T-helper 2 cell treated with Interferon-gamma antibody and Interleukin-4, amounts not matched to agents 100 ng/mL and 5 ng/mL, for 36 hours (primary cell): ENCODE measurements around the gene IQSEC3. TPM values are rescaled to one million over a fixed set of nuclear protein-coding genes. Genes with fewer than 3 reads are reported as not detected.
"Not testable (repeated sequence)": the region's sequence is repeated elsewhere in the genome, so short reads cannot be mapped to it uniquely, and the experiment has no call there.

ENCODE experiments used
- intact Hi-C: fragments of 100-400 bp; cut with micrococcal nuclease; formaldehyde crosslinking; loops from one replicate; pipeline ENCODE4 v1.15.1; 2023
- total RNA-seq: library from RNA; stranded (reverse); gene quantifications from 2 replicates; pipeline ENCODE4 v1.2.3, GENCODE V29; 2022

The IQSEC3 gene
- total RNA-seq, 1 donor from 2014 or later, result 0.11 TPM

GRCh38 chr12:52902-53734 lies 13.4 kb upstream of the IQSEC3 start:
- intact Hi-C loops, result not testable (repeated sequence)

- intact Hi-C loops, result no loop called here
These were observed 12.5 kb upstream of the IQSEC3 start for GRCh38 chr12:53735-54730.

DNA sequence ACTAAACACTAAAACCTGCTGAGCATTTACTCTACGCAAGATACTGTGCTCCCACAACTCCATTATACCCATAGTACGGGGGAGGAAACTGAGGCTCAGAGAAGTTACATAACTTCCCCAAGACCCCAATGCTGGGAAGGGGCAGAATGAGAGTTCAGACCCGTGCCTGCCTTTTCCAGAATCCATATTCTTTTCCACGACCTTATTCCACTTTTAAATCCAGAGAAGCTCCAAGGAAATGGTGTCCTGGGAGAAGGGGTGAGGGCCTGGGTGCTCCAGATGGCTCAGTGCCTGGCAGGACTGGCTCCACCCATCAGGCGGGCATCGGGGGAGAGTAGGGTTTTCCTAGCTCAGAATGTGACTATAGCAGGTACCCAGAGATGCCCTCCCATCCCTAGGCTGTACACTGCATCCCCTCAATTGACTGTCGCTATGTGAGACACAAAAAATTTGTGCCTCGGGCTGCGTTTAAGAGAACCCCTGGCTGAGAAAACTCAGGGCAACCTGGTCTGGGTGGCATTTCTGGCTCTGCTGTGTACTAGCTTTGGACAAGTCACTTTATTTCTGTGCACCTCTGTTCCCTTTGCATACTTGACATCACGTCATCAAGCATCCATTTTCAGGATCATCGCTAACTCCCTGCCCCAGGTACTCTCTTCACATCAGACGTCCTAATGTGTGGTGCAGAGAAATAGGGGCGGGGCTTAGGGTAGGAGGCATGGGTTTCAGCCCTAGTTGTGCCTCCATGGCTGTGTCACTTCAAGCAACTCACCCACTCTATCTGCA lies 11.6 kb upstream of the IQSEC3 start:
- intact Hi-C loops, result no loop called here

GRCh38 chr12:56683-57346 lies 9.8 kb upstream of the IQSEC3 start:
- intact Hi-C loops, result no loop called here

GRCh38 chr12:57539-57938 lies 9.0 kb upstream of the IQSEC3 start:
- intact Hi-C loops, result no loop called here

- intact Hi-C loops, result no loop called here
These were observed 7.7 kb upstream of the IQSEC3 start for GRCh38 chr12:58832-59231.

- intact Hi-C loops, result not testable (repeated sequence)
These were observed 4.7 kb upstream of the IQSEC3 start for GRCh38 chr12:61845-62244.

DNA sequence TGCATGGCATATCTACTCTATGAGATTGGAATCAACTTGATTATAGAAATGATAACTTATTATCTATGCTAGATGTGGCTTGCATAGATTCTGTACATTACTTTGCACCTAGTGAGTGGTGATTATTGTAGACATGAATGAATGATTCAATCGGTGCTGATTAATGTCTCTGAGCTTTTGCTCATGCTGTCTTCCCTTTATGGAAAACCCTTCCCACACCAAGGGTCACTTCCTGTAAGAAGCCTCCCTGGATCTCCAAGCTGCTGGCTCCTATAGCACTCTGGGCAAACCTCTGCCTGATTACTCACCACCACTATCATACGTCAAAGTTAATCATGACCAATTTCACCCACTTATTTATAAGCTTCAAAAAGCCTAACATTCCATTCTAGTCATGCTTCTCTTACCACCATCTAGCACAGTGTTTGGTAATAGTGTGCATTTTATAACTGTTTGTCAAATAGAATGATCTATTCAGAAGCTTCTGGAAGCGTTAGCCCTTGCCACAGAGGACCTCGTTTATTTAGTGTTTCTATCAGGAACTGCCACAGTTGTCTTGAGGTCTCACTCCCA lies 990 bp upstream of the IQSEC3 start:
- intact Hi-C loops, result not testable (repeated sequence)

DNA sequence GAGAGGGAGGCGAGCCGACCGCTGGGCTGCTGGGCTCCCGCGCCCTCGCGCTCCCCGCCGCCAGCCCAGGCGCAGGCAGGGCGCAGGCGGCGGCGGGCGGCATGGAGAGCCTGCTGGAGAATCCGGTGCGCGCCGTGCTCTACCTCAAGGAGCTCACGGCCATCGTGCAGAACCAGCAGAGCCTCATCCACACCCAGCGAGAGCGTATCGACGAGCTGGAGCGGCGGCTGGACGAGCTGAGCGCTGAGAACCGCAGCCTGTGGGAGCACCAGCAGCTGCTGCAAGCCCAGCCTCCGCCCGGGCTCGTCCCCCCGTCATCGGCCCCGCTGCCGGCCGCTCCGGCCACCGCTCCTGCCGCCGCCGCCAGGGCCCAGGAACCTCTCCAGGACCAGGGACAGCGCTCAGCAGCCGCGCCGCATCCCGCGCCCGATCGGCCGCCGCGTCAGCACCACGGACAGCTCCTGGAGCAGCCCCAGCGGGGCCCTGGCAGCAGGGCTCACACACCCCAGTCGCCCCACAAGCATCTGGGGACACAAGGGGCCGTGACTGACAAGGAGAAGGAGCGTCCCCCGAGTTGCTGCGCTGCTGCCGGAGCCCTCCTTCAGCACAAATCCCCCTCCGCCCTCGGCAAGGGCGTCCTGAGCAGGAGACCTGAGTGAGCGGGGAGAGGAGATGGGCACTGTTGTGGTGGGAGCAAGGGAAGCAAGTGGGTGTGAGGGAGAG lies 376 bp downstream of the IQSEC3 start:
- intact Hi-C loops, result not testable (repeated sequence)

DNA sequence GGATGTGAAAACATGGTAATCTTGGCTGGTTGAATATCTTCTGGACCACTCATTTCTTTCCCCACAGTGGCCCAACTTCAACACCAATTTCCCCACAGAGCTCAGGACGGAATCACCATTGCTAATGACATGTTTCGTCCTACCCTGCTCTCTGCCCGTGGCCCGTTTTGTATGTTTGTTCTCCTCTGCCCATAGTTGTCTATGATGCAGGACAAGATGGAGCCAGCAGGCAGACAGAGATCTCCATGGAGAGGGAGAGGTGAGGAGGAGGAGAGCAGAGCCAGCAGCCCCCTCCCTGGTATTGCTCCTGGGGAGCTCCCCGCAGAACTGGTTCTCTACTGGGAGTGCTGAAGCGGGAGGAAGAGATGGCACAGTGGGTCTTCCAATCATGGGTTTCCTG lies 3.1 kb downstream of the IQSEC3 start:
- intact Hi-C loops, result not testable (repeated sequence)

DNA sequence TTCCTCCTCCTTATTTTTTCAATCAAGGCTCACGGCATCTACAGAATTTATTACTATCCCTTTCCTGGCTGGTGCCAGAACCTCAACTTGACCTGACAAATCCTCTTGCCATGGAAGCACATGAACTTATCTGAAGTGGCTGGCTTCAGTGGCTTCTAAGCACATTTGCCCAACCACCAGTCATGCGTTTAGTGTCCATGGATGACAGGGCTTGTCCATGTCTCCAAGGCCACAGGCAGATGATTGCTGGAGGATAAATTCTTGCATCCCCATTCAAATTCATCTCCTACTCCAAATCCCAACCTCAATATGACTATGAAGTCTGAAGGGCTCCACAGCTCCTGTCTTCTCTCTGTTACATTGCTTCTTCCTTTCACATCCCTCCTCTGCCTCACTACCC lies 4.0 kb downstream of the IQSEC3 start:
- intact Hi-C loops, result not testable (repeated sequence)

- intact Hi-C loops, result not testable (repeated sequence)
These were observed 5.5 kb downstream of the IQSEC3 start for GRCh38 chr12:72018-72417.

DNA sequence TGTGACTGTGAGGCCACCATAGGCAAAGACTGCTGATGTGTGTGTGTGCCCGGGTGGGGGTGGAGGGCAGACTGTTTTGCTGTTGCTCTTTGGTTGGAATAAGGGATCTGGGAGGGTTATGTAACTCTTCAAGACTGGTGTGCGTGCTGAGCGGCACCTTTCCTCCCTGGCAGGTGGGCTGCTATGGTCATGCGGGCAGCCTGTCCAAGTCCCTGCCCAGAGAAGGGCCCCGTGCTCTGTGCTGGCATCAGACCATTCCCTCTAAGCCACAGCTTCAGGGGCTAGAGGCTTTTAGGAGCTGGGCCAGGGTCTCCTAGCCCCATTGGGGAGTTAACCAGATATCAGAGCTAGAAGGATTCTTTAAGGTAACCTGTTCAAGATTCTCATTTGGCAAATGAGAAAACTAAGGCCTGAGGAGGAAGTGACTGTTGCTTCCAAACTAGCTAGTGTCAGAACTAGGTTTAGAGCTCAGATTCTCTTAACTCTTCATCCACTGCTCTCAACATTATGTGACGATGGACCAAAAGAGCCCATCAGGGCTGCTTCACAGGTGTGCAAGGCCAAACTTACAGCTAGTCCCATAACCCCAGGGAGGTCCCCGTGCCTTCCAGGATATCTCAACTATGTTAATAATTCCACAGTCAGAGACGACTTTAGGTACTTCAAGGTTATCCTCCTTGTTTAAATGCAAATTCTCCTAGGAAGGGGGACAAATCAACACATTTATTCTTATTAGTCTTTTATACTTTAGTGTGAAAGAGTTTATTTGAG lies 8.0 kb downstream of the IQSEC3 start:
- intact Hi-C loops, result not testable (repeated sequence)

- intact Hi-C loops, result not testable (repeated sequence)
These were observed 9.0 kb downstream of the IQSEC3 start for GRCh38 chr12:75541-75940.

DNA sequence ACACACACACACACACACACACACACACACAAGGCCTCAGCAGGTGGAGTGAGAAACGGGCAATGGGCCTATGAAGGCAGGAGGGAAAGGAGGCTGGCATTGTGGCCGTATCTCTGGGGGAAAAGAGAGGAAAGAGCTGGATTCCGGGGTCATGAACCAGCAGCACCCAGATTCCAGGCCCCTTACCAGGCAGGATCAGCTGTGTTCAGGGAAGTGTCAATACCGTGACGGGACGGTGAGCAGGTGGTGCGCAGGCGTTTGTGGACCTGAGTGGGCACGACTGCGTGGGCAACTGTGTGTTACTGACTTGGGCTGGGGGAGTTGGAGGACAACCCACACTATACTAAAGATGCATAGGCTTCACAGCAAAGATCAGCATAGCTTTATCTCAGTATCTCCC lies 9.5 kb downstream of the IQSEC3 start:
- intact Hi-C loops, result not testable (repeated sequence)

DNA sequence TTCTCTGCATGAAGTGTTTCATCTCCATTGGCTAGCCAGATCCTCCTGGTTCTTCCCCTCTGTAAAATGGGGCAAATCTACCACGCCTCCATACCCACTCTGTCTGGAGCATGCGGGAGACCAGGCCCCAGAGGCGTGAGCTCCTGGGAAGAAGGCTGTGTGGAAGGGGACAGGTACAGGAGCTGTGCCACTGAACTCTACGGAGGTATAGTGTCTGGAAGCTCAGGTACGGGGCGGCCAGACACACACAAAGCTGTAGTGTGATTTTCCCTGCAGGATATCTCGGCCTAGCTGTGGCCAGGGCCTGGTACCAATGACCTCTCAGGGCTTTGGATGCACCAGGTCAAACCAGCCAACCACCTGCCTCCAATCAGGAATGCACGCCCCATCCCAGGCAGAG lies 10.0 kb downstream of the IQSEC3 start:
- intact Hi-C loops, result not testable (repeated sequence)

- intact Hi-C loops, result not testable (repeated sequence)
These were observed 10.6 kb downstream of the IQSEC3 start for GRCh38 chr12:77101-77719.

DNA sequence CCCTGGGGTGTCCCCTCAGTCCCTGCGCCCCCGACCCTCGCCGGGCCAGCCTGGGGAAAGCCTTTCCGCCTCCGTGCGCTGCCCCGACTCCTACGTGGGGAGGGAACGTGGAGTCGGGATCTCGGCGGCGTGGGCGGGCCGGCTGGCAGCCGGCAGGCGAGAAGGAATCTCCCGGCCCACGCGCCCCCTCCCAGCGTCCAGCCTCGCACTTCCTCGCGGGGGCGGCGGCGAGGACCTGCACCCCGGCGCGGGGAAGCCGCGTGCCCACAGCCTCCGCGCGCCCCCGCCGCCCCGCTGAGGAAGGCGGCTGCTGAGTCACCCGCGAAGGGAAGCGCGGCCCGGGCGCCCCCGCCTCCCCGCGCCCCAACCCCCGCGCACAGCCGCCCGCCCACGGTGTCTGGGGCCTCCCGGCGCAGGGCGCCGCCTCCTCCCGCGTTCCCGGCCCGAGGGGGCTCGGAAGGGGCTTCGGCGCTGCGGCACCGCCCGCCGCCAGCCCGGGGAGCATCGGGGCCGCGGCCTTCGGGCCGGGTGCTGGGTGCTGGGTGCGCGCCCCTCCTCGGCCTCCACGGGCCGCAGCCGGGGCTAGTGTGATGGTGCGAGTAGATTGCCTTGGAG lies 11.3 kb downstream of the IQSEC3 start:
- intact Hi-C loops, result not testable (repeated sequence)
